Smooth muscle cell of the brain vasculature (primary cell): ENCODE data around the gene SRSF6.
"Not testable (repeated sequence)": the region's sequence is repeated elsewhere in the genome, so short reads cannot be mapped to it uniquely, and the experiment has no call there.

Experiments
- DNase-seq: peaks from one replicate; pipeline ENCODE4 v3.0.0-alpha.2; 2012; ENCODE audit warnings: low read depth, low spot score

SRSF6 gene

DNA sequence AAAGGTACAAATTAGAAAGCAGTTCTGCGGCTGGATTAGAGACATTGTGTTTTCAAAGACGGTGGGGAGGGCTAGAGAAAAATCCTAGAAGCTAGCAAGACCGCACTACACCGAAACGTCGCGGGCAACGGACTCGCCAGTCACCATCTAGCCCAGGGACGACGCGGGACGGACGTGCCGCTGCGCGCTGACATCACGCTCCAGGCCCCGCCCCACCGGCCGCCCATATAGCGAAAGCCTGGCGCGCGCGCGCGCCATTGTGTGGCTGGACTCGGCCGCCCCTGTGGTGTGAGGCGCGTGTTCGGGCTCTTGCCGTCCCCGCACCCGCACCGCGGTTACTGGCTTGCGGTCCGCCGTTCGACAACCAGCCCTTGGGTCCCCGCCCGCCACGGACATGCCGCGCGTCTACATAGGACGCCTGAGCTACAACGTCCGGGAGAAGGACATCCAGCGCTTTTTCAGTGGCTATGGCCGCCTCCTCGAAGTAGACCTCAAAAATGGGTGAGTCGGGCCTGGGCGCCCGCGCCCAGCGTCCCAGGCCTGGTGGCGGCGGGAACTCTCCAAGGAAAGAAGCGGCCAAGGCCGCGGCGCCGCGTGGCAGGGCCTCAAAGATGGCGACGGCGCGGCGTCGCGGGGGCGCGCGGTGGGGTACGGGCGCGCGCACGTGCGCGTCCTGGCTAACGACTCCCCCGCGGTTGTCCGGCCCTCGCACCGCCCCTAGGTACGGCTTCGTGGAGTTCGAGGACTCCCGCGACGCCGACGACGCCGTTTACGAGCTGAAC, at the start of gene SRSF6:
Gene SRSF6 (plus strand): TSS at position 257 of the 782 bp plus-strand sequence. CDS start 138 bp downstream, at position 395.
- DNase-seq: peak; percentile 79

- DNase-seq: no peak
Measured at GRCh38 chr20:43408848-43409576, 48.7 kb upstream of the SRSF6 start.

DNA sequence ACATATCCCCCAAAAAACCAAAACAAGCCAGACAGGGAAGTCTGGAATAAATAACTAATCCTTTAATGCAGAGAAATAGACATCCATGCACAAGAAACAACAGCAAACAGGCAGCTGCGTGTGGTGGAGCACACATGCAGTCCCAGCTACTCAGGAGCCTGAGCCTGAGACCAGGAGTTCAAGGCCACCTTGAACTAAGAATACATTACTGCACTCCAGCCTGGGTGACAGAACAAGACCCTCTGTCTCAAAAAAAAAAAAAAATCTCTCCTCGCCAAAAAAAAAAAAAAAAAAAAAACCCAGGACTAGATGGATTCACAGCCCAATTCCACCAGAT, 48.2 kb upstream of the SRSF6 start:
- no peak for DNase-seq

GRCh38 chr20:43415661-43416430, 41.9 kb upstream of the SRSF6 start:
- DNase-seq: no peak

DNA sequence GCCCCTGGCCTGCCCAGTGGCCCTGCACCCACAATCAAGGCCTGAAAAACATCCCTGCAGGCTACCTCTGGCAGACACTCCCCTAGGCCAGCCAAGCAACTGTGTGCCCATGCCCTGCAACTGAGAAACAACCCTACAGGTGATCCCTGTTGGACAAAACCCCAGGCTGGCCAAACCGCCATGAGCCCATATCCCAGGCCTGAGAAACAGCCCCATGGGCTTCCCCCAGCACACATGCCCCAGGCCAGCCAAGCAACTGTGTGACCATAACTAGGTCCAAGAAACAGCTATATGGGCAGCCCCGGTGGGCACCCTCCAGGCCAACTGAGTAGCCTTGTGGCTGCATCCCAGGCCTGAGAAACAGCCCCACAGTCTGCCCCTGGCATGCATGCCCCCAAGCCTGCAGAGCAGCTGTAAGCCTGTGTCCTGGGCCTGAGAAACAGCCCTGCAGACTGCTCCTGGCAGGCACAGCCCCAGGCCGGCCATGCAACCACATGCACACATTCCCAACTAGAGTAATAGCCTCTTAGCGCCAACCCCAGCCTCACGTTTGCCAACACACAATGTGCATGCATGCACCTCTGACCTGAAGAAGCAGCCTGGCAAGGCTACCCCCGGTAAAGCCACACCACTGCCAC, 41.0 kb upstream of the SRSF6 start:
- DNase-seq: no peak

- DNase-seq: no peak
Measured at GRCh38 chr20:43420192-43420591, 37.5 kb upstream of the SRSF6 start.

DNA sequence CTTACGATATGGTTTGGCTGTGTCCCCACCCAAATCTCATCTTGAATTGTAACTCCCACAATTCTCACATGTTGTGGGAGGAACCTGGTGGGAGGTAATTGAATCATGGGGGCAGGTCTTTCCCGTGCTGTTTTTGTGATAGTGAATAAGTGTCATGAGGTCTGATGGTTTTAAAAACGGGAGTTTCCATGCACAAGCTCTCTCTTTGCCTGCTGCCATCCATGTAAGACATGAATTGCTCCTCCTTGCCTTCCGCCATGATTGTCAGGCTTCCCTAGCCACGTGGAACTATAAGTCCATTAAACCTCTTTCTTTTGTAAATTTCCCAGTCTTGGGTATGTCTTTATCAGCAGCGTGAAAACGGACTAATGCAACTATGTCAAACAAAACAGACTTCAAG, 36.8 kb upstream of the SRSF6 start:
- not testable (repeated sequence) for DNase-seq

- no peak for DNase-seq
Measured at GRCh38 chr20:43426172-43426571, 31.5 kb upstream of the SRSF6 start.

- DNase-seq: no peak
Measured at GRCh38 chr20:43430265-43431133, 27.2 kb upstream of the SRSF6 start.

- no peak for DNase-seq
Measured at GRCh38 chr20:43431134-43431519, 26.6 kb upstream of the SRSF6 start.

DNA sequence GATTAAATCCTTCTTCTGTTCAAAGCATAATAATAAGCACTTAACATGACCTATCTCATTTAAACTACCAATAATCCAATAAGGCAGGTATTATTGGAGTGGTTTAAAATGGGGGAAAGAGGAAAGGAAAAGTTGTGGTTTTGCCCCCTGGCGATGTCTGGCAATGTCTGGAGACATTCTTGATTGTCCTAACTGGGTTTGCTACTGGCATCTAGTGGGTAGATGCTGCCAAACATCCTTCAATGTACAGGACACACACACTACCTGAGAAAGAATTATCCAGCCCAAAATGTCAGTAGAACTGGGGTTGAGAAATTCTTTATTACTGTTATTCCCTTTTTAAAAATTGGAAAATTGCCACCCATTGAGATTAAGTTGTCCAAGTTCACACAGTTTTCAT, 25.2 kb upstream of the SRSF6 start:
- no peak for DNase-seq

GRCh38 chr20:43433250-43433854, 24.3 kb upstream of the SRSF6 start:
- DNase-seq: no peak

DNA sequence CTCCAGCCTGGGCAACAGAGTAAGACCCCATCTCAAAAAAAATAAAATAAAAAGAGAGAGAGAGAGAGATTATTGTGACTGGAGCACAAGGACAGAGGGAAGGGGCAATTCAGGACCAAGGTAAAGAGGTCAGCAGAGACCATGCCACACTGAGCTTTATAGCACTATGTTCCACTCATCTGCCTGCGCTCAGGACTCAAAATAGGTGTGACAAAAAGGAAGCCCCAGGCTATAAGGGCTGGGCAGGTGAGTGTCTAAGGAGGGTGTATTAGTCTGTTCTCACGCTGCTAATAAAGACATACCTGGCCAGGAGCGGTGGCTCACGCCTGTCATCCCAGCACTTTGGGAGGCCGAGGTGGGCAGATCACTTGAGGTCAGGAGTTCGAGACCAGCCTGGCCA, 23.1 kb upstream of the SRSF6 start:
- DNase-seq: no peak

DNA sequence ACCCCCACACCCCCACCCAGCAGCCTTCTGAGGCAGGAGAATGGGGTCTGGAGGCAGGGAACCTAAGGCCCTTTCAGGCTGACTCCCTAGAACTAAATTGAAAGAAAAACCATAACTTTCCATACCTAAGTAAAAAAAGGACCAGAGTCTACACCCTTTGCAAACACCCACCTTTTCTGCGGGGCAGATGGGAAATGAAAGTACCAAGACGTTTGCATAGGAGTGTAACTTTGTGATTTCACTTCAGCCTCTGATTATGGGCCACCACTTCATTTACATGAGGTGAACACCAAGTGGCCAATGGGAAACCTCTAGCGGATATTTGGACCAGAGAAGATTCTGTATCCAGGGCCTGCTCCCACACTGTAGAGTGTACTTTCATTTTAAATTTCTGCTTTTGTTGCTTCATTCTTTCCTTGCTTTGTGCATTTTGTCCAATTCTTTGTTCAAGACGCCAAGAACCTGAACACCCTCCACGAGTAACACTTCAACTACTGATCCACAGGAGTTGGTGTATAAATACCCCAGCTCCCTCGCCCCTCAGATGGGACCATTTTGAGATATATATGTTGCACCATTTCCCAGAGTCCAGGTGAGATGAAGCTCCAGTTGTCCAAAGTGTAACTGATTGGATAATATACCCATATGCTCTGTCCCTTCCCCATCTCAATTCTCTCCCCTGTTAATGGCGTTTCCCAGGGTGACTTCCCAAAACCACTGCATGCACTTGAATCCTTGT, 18.9 kb upstream of the SRSF6 start:
- no peak for DNase-seq

GRCh38 chr20:43440531-43440930, 17.2 kb upstream of the SRSF6 start:
- no peak for DNase-seq

DNA sequence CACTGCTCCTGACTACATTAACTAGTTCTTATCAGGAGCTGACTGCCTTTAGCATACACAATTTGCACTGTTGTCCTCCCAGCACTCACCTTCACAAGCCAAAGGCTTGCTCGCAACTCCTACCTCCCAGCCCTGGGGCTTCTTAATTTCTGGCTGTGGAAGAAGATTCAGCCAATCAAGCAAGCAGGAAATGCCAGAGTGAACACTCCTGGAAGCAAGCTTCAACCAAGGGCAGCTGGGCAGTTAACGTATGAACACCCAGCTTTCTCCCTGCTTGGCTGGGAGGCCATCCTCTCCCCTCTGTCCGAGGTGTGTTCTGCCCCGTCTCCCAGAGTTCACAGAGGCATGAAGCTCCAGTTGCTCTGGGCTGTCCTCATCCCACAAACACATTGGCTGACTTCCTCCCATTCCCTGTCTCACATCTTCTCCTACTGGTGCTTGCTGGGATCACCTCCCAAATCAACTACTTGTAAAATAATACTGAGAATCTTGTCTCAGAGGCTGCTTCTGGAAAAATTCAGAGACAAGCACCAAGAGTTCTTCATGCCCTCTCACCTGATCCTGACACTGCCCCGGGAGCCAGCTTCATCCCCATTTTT, 15.3 kb upstream of the SRSF6 start:
- no peak for DNase-seq

DNA sequence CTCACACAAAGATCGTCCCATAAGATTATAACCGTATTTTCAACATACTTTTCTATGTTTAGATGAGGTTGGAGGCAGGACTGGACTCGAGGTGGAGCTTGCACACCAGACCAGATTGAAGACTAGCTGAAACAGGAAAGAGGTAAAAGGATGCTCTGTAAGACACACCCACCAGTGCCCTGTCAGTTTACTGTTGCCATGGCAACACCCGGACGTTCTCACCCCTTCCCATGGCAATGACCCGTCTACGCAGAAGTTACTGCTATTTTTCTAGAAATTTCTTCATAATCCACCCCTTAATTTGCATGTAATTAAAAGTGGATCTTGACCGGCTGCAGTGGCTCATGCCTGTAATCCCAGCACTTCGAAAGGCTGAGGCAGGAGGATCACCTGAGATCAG, 13.6 kb upstream of the SRSF6 start:
- no peak for DNase-seq

DNA sequence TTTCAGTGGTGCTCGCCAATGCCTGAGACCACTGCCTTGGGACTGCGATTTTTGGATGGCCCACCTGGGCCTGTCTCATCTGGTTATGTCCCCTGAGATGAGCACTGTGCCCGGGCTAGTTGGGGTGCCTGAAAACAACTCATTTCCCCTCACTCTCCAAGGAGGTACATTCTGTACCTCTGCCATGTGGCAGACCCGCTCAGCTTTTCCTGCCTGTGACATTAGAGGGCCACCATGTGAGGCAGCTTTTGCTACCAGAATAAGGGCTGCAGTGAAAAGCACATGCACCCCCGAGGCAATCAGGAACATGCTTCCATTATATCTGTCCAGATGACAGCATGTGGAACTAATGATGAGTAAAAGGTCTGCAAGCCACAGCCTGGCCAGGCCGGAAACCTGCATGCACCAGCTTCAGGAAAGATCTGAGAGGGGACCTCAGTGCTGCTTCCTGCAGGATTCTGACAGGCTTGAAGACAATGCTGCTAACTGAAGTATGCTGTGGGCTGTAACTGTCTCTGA, 11.3 kb upstream of the SRSF6 start:
- DNase-seq: no peak

- not testable (repeated sequence) for DNase-seq
Measured at GRCh38 chr20:43448431-43448747, 9.3 kb upstream of the SRSF6 start.
